Measurements from ENCODE around the gene TAS2R5.

The TAS2R5 gene

GRCh38 chr7:141840708-141841107, 50.7 kb downstream of the TAS2R5 start:
- no peaks in the 10 kb centered on the region for H3K27me3 ChIP-seq (ENCODE audit: insufficient read depth, low read depth, severe bottlenecking)
- H3K9me3 ChIP-seq (ENCODE audit: severe bottlenecking) = no peaks in the 10 kb centered on the region
- H3K36me3 ChIP-seq = no peaks in the 10 kb centered on the region
- DNase-seq = no peak
- H3K4me3 ChIP-seq (ENCODE audit: low read depth, low read length) = no peak overlapping the region
- no peak for TF ChIP-seq CTCF (IDR thresholded peaks at IDR 0.05; ENCODE audit: low read depth, low read length)
- H3K27ac ChIP-seq = no peak overlapping the region
